T-helper 2 cell treated with Interferon-gamma antibody and Interleukin-4, amounts not matched to agents 100 ng/mL and 5 ng/mL, for 36 hours (primary cell): ENCODE results near the gene VSX2. TPM values are rescaled to one million over a fixed set of nuclear protein-coding genes. Genes with fewer than 3 reads are reported as not detected.

Experiments used
- intact Hi-C: fragments of 100-400 bp; cut with micrococcal nuclease; formaldehyde crosslinking; loops from one replicate; pipeline ENCODE4 v1.15.1; 2023
- total RNA-seq: library from RNA; stranded (reverse); gene quantifications from 2 replicates; pipeline ENCODE4 v1.2.3, GENCODE V29; 2022

The VSX2 gene
- total RNA-seq = not detected in 2 replicates

GRCh38 chr14:74238974-74239847, at the start of gene VSX2:
Gene VSX2 (plus strand): TSS chr14:74239449. CDS start chr14:74239562, 113 bp downstream.
- intact Hi-C loops = no loop called here

DNA sequence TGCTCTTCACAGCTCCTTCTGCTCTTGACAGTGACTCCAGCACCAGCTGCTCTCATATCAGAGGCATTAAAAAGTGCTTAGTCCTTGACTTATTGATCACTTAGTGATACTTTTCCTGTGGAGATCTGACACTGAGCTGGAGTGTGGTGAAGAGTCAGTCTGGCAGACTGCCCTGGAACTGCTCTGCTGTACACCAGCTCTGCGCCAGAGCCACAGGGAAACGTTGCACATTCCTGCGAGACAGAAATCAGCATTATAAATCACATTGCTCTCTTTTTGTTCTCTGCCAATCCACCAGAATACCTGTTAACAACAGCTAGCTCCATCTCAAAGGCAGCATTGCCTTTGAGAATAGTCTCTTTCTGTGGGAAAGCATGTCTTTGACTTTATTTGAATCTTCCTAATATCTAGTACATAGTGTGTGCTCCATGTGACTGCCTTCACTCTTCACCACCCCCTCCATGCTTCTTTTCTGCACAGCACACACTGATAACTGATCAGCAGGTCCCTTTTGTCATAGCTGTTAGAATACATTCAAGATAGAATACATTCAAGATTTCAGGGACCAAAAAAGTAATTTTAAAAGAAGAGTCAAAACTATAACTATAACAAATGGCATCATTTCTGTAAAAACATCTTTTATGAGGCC, 48.2 kb upstream of the VSX2 start:
- intact Hi-C loops = no loop called here

GRCh38 chr14:74194506-74195274, 44.6 kb upstream of the VSX2 start:
- intact Hi-C loops = no loop called here

DNA sequence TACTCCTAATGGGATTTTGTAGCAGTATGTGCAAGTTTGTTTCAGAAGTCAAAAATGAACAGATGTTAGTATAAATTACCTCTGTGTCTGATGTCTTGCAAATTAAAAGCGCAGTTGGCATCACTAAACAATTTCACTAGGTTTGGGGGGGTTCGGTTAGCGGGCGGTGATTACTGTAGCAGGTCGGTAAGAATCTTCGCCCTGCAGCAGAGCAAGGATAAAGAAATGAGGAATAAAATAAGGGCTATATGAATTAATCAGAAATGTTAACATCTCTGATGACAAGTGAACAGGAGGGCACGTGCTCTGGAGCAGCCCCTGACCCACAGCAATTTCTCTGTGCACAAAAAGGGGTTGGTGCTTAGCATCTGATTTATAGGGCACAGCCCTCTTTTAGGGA, 43.6 kb upstream of the VSX2 start:
- intact Hi-C loops = no loop called here

DNA sequence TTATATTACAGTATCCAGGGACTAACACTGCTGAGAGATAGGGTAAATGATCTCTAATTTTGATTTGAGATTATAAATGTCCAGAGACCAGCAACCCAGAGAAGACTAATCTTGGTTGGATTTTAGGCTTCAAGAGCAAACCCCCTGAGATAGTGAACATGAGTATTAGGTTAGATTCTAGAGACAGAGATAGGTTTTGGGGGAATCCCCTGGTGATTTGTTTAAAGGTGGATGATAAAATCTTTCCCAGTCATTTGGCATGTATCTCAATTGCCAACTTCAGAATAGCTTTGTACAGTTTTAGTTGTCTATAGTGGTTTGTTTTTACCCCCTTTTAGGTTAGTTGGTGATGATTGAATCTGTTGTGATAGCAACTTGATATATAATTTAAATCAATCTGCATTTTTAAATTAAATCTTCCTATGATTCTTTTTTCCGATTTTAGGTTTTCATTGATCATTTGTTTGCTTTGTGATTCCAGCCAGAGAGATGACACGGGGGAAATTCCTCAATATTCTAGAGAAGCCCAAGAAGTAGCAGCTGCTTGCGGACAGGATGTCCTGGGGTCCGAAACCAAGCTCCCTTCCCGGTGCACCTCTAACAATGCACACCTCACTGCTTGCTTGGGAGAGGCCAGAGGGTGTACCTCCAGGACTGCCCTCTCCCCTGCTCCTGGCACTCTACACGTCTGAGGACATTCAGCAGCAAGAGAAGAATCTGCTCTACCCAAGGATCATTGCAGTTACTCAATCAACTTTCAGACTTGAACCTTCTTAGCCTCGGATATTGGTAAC, 40.6 kb upstream of the VSX2 start:
- intact Hi-C loops = no loop called here

- intact Hi-C loops = no loop called here
These were observed 37.1 kb upstream of the VSX2 start for GRCh38 chr14:74202113-74202512.

- intact Hi-C loops = no loop called here
These were observed 35.6 kb upstream of the VSX2 start for GRCh38 chr14:74203639-74204038.

DNA sequence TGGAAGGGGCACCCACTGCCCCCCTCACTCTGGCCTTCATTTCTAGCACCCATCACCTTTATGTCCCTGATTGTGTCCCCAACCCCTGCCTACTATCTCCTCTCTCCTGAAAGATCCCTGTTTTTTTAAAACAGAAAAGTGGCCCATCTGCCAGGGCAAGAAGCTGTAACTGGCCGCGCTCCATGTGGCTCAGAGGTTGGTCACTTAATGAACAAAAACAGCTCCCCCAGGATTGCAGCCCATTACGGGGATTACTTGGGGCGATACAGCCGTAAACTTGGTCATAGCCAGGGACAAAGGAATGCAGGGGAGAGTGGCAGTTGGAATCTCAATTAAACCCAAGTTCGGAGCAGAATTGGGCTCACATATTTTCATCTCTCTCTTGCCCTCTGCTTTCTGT, 34.8 kb upstream of the VSX2 start:
- intact Hi-C loops = no loop called here

DNA sequence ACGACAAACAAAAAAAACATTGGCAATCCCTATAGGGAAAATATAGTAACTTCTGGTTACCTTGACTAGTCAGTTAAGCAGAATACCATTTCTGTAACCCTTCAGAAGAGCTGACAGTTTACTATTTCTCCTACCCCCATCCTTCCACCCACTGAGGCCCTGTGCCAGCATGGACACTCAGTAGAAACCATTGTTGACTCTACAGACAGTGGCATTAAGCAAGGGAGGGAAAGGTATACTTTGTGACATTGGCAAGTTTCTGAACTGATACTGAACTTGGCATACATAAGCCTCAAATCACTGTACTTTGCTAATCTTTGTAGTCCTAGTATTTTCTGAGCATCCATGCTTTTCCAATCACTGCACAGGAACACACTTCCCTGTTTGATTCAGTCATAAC, 33.4 kb upstream of the VSX2 start:
- intact Hi-C loops = no loop called here

- intact Hi-C loops = no loop called here
These were observed 31.3 kb upstream of the VSX2 start for GRCh38 chr14:74207943-74208342.

DNA sequence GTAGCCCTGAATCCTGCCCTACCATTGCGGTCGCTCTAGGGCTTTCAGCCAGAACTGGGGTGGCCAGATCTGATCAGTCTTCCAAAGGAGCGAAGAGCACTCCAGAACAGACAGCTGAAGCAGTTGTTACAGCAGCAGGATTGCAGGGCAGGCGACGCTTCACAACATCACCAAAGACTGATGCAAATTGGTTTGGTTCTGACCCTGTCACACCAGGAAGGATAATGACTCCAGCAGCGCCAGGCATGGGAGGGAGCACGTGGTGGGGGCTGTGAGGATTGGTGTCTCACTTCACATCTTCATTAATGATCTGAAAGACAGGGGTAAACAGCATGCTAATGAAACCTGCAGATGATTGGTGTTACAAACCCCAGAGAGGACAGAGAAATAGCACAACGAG, 30.6 kb upstream of the VSX2 start:
- intact Hi-C loops = no loop called here

DNA sequence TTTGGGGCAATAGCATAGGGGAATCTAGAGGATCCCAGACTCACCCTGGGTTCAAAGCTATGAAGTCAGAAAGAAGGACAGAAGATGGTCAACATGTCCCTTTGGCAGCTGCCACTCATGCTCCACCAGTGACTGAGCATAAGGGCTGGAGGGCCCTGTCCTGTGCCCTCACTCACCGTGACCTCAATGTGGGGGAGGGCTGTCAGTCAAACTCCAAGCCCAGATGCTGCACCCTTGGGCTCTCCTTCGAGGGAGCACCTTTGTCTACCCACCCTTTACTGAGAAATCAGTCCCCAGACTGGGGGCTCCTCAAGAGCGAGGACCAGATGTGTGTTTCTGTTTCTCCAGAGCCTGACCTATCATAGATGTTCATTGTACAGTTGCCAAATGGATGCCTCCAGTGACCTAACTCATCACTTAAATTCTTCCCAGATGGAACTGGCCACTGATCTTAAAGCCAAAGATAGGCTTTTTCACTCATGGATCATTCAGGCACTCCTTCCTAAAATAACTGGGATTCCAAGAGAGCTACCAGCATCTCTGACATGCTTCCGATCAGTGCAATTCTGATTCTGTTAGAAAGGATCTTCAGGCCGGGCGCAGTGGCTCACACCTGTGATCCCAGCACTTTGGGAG, 27.2 kb upstream of the VSX2 start:
- intact Hi-C loops = no loop called here

DNA sequence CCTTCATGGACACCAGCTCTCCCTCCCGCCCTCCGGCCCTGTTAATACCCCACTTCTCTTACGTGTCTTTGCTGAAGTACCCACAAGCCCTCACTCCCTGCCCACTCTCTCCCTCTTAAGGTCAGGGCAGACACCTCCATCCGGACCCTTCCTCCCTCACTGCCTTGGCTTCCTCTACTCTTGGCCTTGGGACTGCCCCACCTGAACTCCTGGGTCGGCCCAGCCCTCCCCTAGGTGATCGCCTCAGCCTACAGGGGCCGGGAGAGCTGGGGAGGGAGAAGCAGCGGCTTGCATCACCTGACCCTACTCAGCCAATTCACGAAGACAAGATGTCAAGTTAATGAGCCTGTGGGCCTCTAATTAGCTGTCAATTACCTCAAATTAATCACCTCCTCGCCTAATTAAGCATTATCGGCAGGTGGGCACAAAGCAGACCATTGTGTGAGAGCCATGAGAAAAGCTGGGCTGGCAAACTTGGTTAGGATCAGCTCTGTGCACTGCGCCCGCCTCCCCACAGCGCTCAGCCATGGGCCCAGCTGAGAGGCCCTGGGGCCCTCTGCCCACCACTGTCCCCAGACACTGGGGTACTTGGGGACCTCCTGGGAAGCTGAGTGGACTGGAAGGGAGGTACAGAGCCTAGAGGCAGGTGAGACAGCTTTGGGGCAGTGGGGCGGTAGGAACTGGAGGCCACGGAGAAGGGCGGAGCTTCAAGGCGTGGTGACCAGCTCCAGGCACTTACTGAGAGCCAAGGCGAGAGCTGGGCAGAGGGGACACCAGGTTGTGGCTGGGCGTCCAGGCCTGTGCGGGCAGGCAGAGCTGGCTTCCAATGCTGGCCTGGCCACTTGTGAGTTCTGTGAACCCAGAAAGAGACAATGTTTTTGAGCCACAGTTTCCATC, 25.1 kb upstream of the VSX2 start:
- intact Hi-C loops = no loop called here

DNA sequence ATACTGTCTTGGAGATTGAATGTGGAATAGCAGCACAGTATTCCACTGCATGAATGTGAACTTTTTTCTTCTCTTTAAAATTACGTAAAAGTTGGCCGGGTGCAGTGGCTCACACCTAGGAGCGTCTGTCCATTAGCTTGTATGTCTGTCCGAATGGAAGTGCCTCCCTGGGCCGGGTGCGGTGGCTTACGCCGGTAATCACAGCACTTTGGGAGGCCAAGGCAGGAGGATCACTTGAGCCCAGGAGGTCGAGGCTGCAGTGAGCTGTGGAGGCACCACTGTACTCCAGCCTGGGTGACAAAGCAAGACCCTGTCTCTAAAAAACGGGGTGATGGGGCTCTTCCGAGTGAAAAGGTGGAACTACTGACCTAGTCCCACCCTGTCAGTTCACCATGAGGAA, 22.6 kb upstream of the VSX2 start:
- intact Hi-C loops = loop anchor here (5.0 kb wide), 1 partner anchor 41 kb away; no protein-coding TSS in a partner anchor

GRCh38 chr14:74217672-74218448, 21.4 kb upstream of the VSX2 start:
- intact Hi-C loops = loop anchor here (5.0 kb wide), 1 partner anchor 39 kb away; no protein-coding TSS in a partner anchor

DNA sequence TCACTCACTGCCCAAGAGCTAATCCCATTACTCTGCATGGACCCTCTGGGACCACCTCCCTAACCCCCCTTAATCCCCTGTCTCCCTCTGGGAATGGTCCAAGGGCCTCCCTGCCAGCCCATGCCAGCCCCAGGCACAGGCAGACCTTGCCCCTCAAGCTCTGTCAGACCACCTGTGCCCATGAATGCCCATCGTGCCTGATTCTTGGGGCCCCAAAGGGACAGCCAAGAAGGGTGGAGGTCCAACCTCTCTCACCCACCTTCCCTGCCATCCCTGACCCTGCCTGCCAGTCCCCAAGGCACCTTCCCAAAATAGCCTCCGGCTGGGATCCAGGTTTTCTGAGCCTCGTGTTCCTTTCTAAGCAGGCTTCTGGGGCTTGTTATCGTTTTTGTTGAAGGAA, 20.8 kb upstream of the VSX2 start:
- intact Hi-C loops = loop anchor here (5.0 kb wide), 1 partner anchor 39 kb away; no protein-coding TSS in a partner anchor

DNA sequence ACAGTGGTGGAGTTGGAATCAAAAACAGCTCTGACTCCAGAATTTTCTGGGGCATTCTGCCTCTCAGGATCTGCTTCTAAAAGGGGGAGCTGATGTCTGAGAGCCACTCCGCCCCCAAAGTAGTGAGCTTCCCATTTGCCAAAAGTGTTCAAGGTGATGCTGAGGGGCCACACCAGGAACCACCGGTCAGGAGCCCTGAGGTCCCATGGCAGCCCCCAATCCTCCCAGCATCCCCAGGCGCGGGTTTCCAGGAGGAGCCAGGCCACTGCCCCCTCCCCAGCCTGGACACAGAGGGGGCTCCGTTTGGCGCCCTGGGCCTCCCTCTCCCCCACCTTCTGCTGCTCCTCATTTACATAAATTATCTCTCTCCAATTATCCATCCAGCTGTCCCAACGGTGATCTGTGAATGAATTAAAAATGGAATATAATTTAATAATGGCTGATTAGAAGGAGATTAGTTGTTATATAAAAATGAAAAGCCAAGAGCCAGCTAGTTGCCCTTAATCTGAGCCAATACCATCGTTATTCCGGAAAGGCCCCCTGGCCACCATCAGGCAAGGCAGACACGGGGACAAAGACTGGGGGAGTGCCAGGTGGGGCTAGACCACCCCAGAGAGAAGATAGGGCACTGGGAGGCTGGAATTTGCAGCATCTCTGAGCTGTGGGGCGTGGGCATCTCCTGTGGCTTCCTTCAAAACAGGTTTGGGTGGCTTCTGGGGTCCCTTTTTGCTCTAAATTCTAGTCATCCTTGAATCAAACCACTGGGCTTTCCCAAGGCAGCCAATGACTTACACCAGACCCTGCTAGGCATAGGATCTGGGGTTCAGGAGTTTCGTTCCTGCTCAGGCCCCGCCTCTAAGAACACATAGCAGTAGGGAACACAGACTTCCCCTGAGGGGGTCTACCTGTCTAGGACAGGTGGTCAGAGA, 19.7 kb upstream of the VSX2 start:
- intact Hi-C loops = loop anchor here (5.0 kb wide), 1 partner anchor 38 kb away; no protein-coding TSS in a partner anchor

GRCh38 chr14:74220991-74221390, 18.3 kb upstream of the VSX2 start:
- intact Hi-C loops = no loop called here
